HepG2 (cell line): ENCODE data around the gene CAMSAP2. TPM values are rescaled to one million over a fixed set of nuclear protein-coding genes. Genes with fewer than 3 reads are reported as not detected.

Experiments used
- ARNT2 ChIP-seq: sonication (generic); formaldehyde crosslinking; IDR thresholded peaks from 2 replicates; pipeline ENCODE4 v1.8.0; 2022; ENCODE audit warnings: mild to moderate bottlenecking, low read depth, missing genetic modification reagents, moderate library complexity
- ATAD3A ChIP-seq: sonication (generic); formaldehyde crosslinking; IDR thresholded peaks from 2 replicates; pipeline ENCODE4 v1.4.0; 2020; ENCODE audit warnings: missing genetic modification reagents
- DMAP1 ChIP-seq: IDR thresholded peaks from 2 replicates; pipeline ENCODE4 v1.6.1; 2016
- DPF2 ChIP-seq: sonication (generic); formaldehyde crosslinking; IDR thresholded peaks from 2 replicates; pipeline ENCODE4 v1.4.0; 2020; ENCODE audit warnings: mild to moderate bottlenecking, low read depth, missing genetic modification reagents, borderline replicate concordance
- DRAP1 ChIP-seq: IDR thresholded peaks from 2 replicates; pipeline ENCODE4 v1.6.1; 2016; ENCODE audit warnings: missing genetic modification reagents, missing compliant biosample characterization
- HMG20B ChIP-seq: conservative IDR thresholded peaks from 2 replicates; pipeline ENCODE4 v1.6.1; 2016; ENCODE audit warnings: missing genetic modification reagents, missing compliant biosample characterization
- JUN ChIP-seq: sonication (generic); formaldehyde crosslinking; IDR thresholded peaks from 2 replicates; pipeline ENCODE4 v1.4.0; 2020; ENCODE audit warnings: mild to moderate bottlenecking, missing genetic modification reagents
- KDM2A ChIP-seq: sonication (generic); formaldehyde crosslinking; IDR thresholded peaks from 2 replicates; pipeline ENCODE4 v1.4.0; 2020; ENCODE audit warnings: low read depth, missing genetic modification reagents, borderline replicate concordance
- KLF6 ChIP-seq: IDR thresholded peaks from 2 replicates; pipeline ENCODE4 v1.8.0; 2016; ENCODE audit warnings: missing biosample characterization, missing genetic modification reagents
- MEIS2 ChIP-seq: sonication (generic); formaldehyde crosslinking; IDR thresholded peaks from 2 replicates; pipeline ENCODE4 v1.9.0; 2021; ENCODE audit warnings: mild to moderate bottlenecking, missing genetic modification reagents
- MYC ChIP-seq: sonication (generic); formaldehyde crosslinking; IDR thresholded peaks from 2 replicates; pipeline ENCODE4 v1.9.0; 2021; ENCODE audit warnings: missing genetic modification reagents, borderline replicate concordance
- NBN ChIP-seq: fragments of 450-650 bp; conservative IDR thresholded peaks from 2 replicates; pipeline ENCODE4 v1.6.1; 2017
- PCBP1 ChIP-seq: fragments of 200-400 bp; formaldehyde crosslinking; IDR thresholded peaks from 2 replicates; pipeline ENCODE4 v1.6.1; 2017; ENCODE audit warnings: mild to moderate bottlenecking, low read depth, low read length, borderline replicate concordance
- SALL1 ChIP-seq: sonication (generic); formaldehyde crosslinking; IDR thresholded peaks from 2 replicates; pipeline ENCODE4 v1.8.0; 2022; ENCODE audit warnings: mild to moderate bottlenecking, missing genetic modification reagents
- SMAD9 ChIP-seq: sonication (generic); formaldehyde crosslinking; IDR thresholded peaks from 2 replicates; pipeline ENCODE4 v1.5.1; 2020; ENCODE audit warnings: mild to moderate bottlenecking, missing genetic modification reagents
- SNAPC5 ChIP-seq: sonication (generic); formaldehyde crosslinking; IDR thresholded peaks from 2 replicates; pipeline ENCODE4 v1.8.1; 2023; ENCODE audit warnings: mild to moderate bottlenecking, missing genetic modification reagents, borderline replicate concordance
- SOX6 ChIP-seq, 2 experiments: fragments of 450-650 bp in 1 of 2; sonication (generic) in 1 of 2; formaldehyde crosslinking in 1 of 2; IDR thresholded peaks; 2 replicates each; pipeline versions ENCODE4 v1.4.0 to v1.6.1; 2017 to 2020; ENCODE audit warnings: antibody characterized with exemption in 1 of 2, mild to moderate bottlenecking in 1 of 2, missing genetic modification reagents in 1 of 2
- SRY ChIP-seq: sonication (generic); formaldehyde crosslinking; IDR thresholded peaks from 2 replicates; pipeline ENCODE4 v1.8.0; 2022; ENCODE audit warnings: mild to moderate bottlenecking, missing genetic modification reagents
- TBP ChIP-seq: sonication (generic); formaldehyde crosslinking; IDR thresholded peaks from 2 replicates; pipeline ENCODE4 v1.5.0; 2020; ENCODE audit warnings: missing genetic modification reagents
- THAP8 ChIP-seq: sonication (generic); formaldehyde crosslinking; IDR thresholded peaks from 2 replicates; pipeline ENCODE4 v1.5.1; 2020; ENCODE audit warnings: missing genetic modification reagents, mild to moderate bottlenecking, borderline replicate concordance
- TRIM22 ChIP-seq: fragments of 450-650 bp; IDR thresholded peaks from 2 replicates; pipeline ENCODE4 v1.6.1; 2017
- ZBTB21 ChIP-seq: sonication (generic); formaldehyde crosslinking; IDR thresholded peaks from 2 replicates; pipeline ENCODE4 v1.4.0; 2020; ENCODE audit warnings: missing genetic modification reagents
- ZBTB3 ChIP-seq: sonication (generic); formaldehyde crosslinking; IDR thresholded peaks from 2 replicates; pipeline ENCODE4 v1.4.0; 2020; ENCODE audit warnings: low read depth, mild to moderate bottlenecking, moderate library complexity, missing genetic modification reagents, borderline replicate concordance
- ZNF225 ChIP-seq: sonication (generic); formaldehyde crosslinking; IDR thresholded peaks from 2 replicates; pipeline ENCODE4 v1.4.0; 2020; ENCODE audit warnings: mild to moderate bottlenecking, missing genetic modification reagents
- ZNF282 ChIP-seq: fragments of 450-650 bp; IDR thresholded peaks from 2 replicates; pipeline ENCODE4 v1.6.1; 2018; ENCODE audit not compliant: partially characterized antibody
- ZNF615 ChIP-seq: sonication (generic); formaldehyde crosslinking; IDR thresholded peaks from 2 replicates; pipeline ENCODE4 v1.5.0; 2020; ENCODE audit warnings: mild to moderate bottlenecking, missing genetic modification reagents, borderline replicate concordance
- ZNF724P ChIP-seq: sonication (generic); formaldehyde crosslinking; IDR thresholded peaks from 2 replicates; pipeline ENCODE4 v1.8.0; 2022; ENCODE audit warnings: missing genetic modification reagents, borderline replicate concordance
- ZNF740 ChIP-seq: sonication (generic); formaldehyde crosslinking; IDR thresholded peaks from 2 replicates; pipeline ENCODE4 v1.4.0; 2020; ENCODE audit warnings: missing genetic modification reagents
- ZNF772 ChIP-seq: sonication (generic); formaldehyde crosslinking; IDR thresholded peaks from 2 replicates; pipeline ENCODE4 v1.5.0; 2020; ENCODE audit warnings: mild to moderate bottlenecking, missing genetic modification reagents
- ZNF776 ChIP-seq: sonication (generic); formaldehyde crosslinking; IDR thresholded peaks from 2 replicates; pipeline ENCODE4 v1.4.0; 2020; ENCODE audit warnings: mild to moderate bottlenecking, missing genetic modification reagents
- polyA plus RNA-seq, 8 experiments: library from polyadenylated mRNA; depleted of rRNA in 3 of 8; stranded (reverse) in 7 of 8; unstranded in 1 of 8; fragments of >200 nt; fragmentation: Illumina TruSeq in 4 of 8; extraction: Trizol in 4 of 8; gene quantifications; 2 replicates each; pipeline versions ENCODE4 v1.2.1 to v1.2.3, GENCODE V29; 2011 to 2016; ENCODE audit warnings: low read depth in 4 of 8, missing spikeins in 1 of 8, mixed read lengths in 1 of 8; ENCODE audit not compliant: insufficient read depth in 1 of 8
- total RNA-seq, 5 experiments: library from RNA; depleted of rRNA; stranded (reverse); fragments of >200 nt; fragmentation: Illumina TruSeq; extraction: Trizol; gene quantifications; 2 replicates each; pipeline ENCODE4 v1.2.3, GENCODE V29; 2016; ENCODE audit warnings: low read depth in 1 of 5

Gene CAMSAP2
- total and polyA plus RNA-seq, 2 of the 13 experiments (the other 11 are each of a cell fraction or from before 2014, with no cell fraction given) = 3.4 to 8.2 TPM

GRCh38 chr1:200896531-200897196 lies 158.0 kb downstream of the CAMSAP2 start (continued):
- TF ChIP-seq ZNF724P (CRISPR knock-in tag) = no peak
- no peak for TF ChIP-seq SNAPC5 (CRISPR knock-in tag)
- TF ChIP-seq ARNT2 (CRISPR knock-in tag) = peak; percentile 76; the same call in 1 of the 2 replicates
- TF ChIP-seq DRAP1 (CRISPR knock-in tag) = 0 out of 2 replicates have a peak, but pooled peaks have one; percentile 29
- peak; percentile 67; the same call in 1 of the 2 replicates for TF ChIP-seq KDM2A (CRISPR knock-in tag)
- no peak for TF ChIP-seq ZNF772 (CRISPR knock-in tag)
- TF ChIP-seq ZBTB21 (CRISPR knock-in tag) = no peak
- TF ChIP-seq MEIS2 = no peak
- TF ChIP-seq TRIM22 = no peak
- TF ChIP-seq DPF2 (CRISPR knock-in tag) = peak; percentile 93
- peak; percentile 65; the same call in 1 of the 2 replicates for TF ChIP-seq MYC
- TF ChIP-seq ATAD3A (CRISPR knock-in tag) = no peak
- TF ChIP-seq HMG20B (CRISPR knock-in tag) = peak; percentile 64; the same call in 1 of the 2 replicates
- peak; percentile 97 for TF ChIP-seq SALL1
- TF ChIP-seq ZNF225 (CRISPR knock-in tag) = no peak
- no peak; the same call in 1 of the 2 replicates for TF ChIP-seq JUN (CRISPR knock-in tag)
- TF ChIP-seq THAP8 (CRISPR knock-in tag) = no peak
- no peak for TF ChIP-seq ZNF282
- peak; percentile 79; the same call in 1 of the 2 replicates for TF ChIP-seq PCBP1
- no peak for TF ChIP-seq SRY (CRISPR knock-in tag)
- peak; percentile 52; the same call in 1 of the 2 replicates for TF ChIP-seq ZNF615 (CRISPR knock-in tag)
- TF ChIP-seq SMAD9 = 0 out of 2 replicates have a peak, but pooled peaks have one; percentile 68
- no peak for TF ChIP-seq NBN
- TF ChIP-seq DMAP1 (CRISPR knock-in tag) = peak; percentile 93
- TF ChIP-seq TBP (CRISPR knock-in tag) = no peak
- 0 out of 2 replicates have a peak, but pooled peaks have one; percentile 43 for TF ChIP-seq KLF6
- TF ChIP-seq ZNF740 = no peak
- no peak for TF ChIP-seq ZNF776 (CRISPR knock-in tag)
- TF ChIP-seq SOX6 (IDR thresholded peaks at IDR 0.05) = no peak
- peak; percentile 93 for TF ChIP-seq SOX6 (CRISPR knock-in tag; IDR thresholded peaks at IDR 0.05)
- TF ChIP-seq ZBTB3 (CRISPR knock-in tag) = no peak
